Ovary (tissue), 3 donors: ENCODE data around the gene IQCN.

Experiments used
- CTCF ChIP-seq, 3 donors: fragments of 450-650 bp in 2 of 3; fragments of 200-600 bp in 1 of 3; IDR thresholded peaks; one replicate each; pipeline versions ENCODE4 v1.5.1 to v1.8.0; 2016 to 2022; ENCODE audit warnings: antibody characterized with exemption in 3 of 3, mild to moderate bottlenecking in 1 of 3
- EP300 ChIP-seq: sonication (generic); formaldehyde crosslinking; IDR thresholded peaks from one replicate; pipeline ENCODE4 v1.6.1; 2017; ENCODE audit warnings: antibody characterized with exemption
- POLR2A ChIP-seq: fragments of 450-650 bp; IDR thresholded peaks from one replicate; pipeline ENCODE4 v1.6.1; 2017; ENCODE audit warnings: antibody characterized with exemption, mild to moderate bottlenecking, moderate library complexity
- donor health status: DM: no; HTN: no; CAD: no.

- TF ChIP-seq CTCF (IDR thresholded peaks at IDR 0.05) (no peak), POLR2A (no peak), EP300 (no peak)
These were observed 48.9 kb downstream of the IQCN start for GRCh38 chr19:18225355-18225701.
